HG02981 (cell line): ENCODE results near the gene MT1HL1.
"Not testable (repeated sequence)": the region's sequence is repeated elsewhere in the genome, so short reads cannot be mapped to it uniquely, and the experiment has no call there.

Source experiments
- ATAC-seq: cut with Tn5 transposase; IDR thresholded peaks from one replicate; pipeline ENCODE4 v1.9.1; 2021; ENCODE audit warnings: mild to moderate bottlenecking, moderate library complexity; ENCODE audit not compliant: unreplicated experiment

The MT1HL1 gene

GRCh38 chr1:237018896-237019295, 14.7 kb upstream of the MT1HL1 start:
- no peak for ATAC-seq

DNA sequence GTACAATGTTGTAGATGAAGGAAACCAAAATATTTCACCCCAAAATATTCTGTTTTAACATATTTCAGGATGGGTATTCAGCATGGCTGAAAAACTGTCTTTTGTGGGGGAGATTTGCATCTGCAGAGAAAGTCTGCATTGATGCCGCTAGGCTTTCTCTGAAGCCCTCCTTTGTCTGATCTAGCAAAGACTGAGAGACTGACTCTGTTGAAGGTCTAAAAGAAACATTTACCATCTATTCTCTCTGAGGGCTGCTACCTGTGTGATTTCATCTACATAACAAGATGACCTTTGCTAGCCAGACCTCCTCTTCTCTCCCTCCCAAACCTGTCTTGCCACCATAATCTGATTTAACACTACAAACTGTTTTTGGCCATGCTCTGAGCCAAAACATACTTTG, 12.4 kb upstream of the MT1HL1 start:
- ATAC-seq: no peak

DNA sequence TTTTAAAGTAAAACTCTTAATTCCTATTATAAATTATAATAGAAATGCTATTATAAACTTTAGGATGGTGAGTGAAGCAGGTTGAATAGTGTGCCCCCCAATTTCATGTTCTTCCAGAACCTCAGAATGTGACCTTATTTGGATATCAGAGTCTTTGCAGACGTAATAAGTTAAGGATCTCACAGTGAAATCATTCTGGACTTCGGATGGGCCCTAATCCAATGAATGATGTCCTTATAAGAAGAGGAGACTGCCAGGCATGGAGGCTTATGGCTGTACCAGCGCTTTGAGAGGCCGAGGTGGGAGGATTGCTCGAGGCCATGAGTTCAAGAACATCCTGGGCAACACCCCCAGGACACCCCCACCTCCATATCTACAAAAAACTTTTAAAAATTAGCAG, 9.4 kb upstream of the MT1HL1 start:
- ATAC-seq: no peak

DNA sequence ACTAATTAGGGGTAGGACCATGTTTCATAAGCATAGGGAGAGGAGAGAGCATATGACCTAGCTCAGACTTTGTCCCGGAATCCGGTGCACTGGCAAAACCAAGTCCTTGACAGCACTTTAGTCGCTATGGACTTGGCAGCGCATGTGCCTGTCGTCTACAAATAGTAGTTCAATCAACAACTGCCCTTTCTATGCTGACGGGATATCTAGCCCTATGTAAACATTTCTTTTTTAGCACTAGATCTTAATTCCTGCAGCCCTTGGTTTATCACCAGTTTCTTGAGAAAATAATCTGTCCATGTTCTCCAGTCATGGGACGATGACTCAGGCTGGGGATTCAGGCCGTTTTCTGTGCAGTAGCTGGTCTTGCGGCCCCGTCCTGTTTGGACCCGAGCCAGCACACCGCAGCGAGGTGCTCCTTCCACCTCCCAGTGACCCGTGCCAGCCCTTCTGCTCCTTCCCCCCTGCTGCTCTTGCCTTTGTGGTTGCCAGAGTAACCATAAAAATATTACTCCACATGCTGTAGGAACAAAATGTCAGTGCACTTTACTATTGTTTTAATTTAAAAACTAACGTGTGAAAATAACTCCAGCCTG, 8.6 kb upstream of the MT1HL1 start:
- no peak for ATAC-seq

DNA sequence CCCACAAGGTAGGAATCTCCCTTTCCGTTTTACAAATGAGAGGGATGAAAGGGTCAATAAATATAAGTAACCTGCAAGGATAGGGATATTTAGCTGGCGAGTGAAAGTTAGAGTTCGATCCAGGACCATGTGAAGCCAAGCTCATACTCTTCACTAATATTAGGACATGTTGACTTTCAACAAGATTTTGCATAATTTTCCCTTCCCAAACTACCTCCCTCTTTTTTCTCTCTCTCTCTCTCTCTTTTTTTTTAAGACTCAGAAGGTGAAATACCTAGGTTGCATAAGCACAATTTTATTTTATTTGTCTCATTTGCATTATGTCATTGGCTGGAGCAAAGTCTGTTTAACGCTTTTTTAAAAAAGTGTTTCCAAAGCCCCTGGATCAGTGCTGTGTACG, 8.1 kb upstream of the MT1HL1 start:
- ATAC-seq: no peak

GRCh38 chr1:237011432-237011831, 7.2 kb upstream of the MT1HL1 start:
- ATAC-seq: no peak

GRCh38 chr1:237009611-237010010, 5.4 kb upstream of the MT1HL1 start:
- ATAC-seq: no peak

- ATAC-seq: no peak
Observed at GRCh38 chr1:237007147-237007881, 3.1 kb upstream of the MT1HL1 start.

GRCh38 chr1:237005674-237006073, 1.4 kb upstream of the MT1HL1 start:
- no peak for ATAC-seq

DNA sequence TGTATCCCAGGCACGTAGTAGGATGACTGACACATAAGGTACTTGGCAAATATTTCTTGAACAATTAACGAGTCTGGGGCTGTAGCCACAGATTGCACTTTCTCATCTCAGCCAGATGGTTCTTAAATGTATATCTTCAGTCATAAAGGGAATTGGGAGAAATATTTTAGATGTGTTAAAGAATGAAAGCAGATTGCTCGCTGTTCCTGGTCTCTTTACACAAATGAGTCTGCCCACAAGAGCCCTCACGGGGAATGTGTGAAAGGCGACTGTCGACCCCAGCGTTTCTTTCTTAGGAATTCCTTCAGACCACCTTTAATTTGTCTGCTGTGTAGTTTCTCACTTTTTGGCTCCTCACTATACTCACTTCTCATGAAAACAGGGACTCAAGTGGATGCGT, 725 bp downstream of the MT1HL1 start:
- no peak for ATAC-seq

DNA sequence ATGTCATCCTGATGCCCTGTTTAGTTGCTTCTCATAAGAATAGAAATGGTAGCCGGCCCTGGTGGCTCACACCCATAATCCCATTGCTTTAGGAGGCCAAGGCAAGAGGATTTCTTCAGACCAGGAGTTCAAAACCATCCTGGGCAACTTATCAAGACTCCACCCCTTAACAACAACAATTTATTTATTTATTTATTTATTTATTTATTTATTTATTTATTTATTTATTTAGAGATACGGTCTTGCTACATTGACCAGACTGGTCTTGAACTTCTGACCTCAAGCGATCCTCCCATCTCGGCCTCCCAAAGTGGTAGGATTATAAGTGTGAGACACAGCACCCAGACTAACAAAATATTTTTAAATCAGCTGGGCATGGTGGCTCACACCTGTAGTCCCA, 4.0 kb downstream of the MT1HL1 start:
- no peak for ATAC-seq

- ATAC-seq: no peak
Observed at GRCh38 chr1:236998546-236998945, 5.7 kb downstream of the MT1HL1 start.

DNA sequence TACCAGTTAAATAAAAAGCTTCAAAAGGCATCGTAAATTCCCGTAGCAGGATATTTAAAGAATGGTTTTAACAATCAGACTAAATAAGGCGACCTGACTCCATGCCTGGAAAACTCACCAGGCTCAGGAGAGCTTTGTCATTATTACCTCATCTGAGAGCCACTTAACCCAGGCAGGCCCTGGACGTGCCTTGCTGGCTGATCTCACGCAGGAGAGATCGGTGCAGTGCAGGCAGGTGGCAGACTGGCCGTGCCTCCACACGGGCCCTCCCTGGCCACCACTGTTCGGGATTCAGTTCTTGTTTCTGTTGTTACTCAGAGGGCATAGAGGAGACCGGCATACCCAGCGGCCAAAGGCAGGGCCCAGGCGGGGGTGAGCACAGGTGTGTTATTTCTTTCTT, 6.4 kb downstream of the MT1HL1 start:
- no peak for ATAC-seq

- ATAC-seq: no peak
Observed at GRCh38 chr1:236997361-236997760, 6.9 kb downstream of the MT1HL1 start.

DNA sequence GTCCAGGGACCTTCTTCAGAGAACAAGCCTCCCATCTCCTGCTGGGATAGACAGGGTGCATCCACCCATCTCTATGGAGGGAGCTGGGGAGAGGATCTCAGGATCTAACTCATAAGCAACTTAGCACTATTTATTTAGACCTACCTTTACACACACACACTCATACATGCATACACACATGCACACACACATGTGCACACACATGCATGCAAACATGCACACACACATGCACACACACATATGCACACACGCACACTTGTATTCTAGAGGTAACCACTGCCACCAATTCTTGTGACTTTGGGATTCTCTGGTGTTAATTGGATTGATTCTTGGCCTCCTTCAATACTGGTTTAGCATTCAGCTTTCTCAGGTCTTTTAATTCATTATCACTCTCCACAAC, 9.8 kb downstream of the MT1HL1 start:
- ATAC-seq: no peak

DNA sequence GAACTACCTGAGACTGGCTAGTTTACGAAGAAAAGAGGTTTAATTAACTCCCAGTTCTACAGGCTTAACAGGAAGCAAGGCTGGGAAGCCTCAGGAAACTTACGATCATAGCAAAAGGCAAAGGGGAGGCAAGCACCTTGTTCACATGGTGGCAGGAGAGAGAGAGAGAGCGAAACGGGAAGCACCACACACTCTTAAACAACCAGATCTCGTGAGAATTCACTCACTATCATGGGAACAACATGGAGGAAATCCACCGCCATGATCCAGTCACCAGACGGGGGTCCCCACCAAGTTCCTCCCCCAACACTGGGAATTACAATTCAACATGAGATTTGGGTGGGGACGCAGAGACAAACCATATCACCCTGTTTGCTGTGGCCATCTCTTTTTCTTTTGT, 11.8 kb downstream of the MT1HL1 start:
- no peak for ATAC-seq

DNA sequence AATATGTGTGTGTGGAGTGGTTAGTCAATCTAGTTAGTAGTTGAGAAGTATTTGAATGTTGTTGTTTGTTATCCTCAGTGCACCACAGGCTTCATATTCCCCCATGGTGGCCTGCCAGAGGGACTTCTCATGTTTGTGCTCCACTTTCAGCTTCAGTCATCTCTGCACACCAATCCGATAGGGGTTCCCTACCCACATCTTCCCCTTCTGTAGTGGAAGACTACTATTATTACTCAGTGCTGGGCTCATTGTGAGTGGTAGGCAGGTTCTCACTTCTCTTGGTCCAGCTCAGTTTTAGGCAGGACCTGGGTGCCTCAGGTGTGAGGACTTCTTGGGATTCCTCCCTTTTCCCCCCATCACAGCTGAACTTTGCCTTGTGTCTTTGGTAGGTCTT, 14.2 kb downstream of the MT1HL1 start:
- ATAC-seq: no peak

GRCh38 chr1:236989290-236990051, 14.8 kb downstream of the MT1HL1 start:
- no peak for ATAC-seq

DNA sequence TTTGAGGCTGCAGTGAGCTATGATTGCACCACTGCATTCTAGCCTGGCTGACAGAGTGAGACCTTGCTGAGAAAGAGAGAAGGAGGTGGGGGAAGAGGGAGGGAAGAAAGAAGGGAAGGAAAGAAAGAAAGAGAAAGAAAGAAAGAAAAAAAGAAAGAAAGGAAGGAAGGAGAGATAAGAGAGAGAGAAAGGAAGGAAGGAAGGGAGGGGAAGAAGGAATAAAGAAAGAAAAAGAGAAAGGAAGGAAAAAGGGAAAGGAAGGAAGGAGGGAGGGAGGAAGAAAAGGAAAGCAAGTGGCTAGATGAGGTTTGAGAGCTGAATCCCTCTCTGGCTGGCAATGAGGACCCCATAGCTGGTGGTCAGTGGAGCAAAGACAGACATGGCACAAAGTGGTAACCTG, 20.4 kb downstream of the MT1HL1 start:
- ATAC-seq: no peak

DNA sequence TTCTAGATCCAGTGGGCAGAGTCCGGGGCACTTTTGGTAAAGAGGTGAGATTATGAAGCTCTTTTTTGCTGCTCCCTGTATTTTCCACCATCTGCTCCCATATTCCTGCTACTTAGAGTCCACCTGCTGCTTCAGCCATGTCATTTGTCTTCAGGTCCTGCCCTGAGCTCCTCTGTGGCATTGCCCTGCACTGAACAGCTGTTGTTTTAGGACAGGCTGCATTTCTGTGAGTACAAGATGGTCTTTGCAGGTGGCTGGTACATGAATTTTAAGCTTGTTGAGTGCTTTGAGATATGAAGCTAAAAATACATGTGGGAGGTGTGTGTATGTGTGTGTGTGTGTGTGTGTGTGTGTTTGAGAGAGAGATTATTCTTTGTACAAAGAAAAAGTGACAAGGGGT, 21.9 kb downstream of the MT1HL1 start:
- no peak for ATAC-seq

DNA sequence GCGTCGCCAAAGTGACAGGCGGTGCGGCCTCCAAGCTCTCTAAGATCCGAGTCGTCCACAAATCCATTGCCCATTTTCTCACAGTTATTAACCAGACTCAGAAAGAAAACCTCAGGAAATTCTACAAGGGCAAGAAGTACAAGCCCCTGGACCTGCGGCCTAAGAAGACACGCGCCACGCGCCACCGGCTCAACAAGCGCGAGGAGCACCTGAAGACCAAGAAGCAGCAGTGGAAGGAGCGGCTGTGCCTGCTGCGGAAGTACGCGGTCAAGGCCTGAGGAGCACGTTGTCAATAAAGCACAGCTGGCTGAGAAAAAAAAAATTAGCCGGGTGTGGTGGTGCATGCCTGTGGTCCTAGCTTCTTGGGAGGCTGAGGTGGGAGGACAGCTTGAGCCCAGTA, 22.8 kb downstream of the MT1HL1 start:
- ATAC-seq: not testable (repeated sequence)

DNA sequence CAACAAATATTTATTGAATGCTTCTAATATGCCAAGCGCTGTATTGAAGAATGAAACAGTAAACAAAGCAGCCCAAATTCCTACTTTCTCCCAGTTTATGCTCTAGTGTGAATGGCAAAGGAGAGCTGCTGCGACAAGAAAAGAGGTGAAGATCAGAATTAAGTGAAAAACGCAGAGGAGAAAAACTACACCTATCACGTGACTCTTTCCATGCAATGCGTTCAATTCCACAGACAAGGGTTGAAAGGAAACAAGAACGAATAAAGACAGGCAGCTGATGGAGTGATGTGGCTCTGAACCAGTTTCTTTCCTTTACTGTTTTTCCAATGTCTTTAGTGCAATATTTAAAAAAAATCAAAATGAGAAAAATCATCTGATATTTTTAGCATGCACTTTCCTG, 23.6 kb downstream of the MT1HL1 start:
- no peak for ATAC-seq
